Activated CD4-positive, alpha-beta T cell treated with anti-CD3 and anti-CD28 coated beads for 48 hours (primary cell): ENCODE measurements around the gene PTPMT1.
"Not testable (repeated sequence)": the region's sequence is repeated elsewhere in the genome, so short reads cannot be mapped to it uniquely, and the experiment has no call there.

ENCODE experiments used
- DNase-seq: peaks from one replicate; pipeline ENCODE4 v3.0.0-alpha.2; 2020

Gene PTPMT1

GRCh38 chr11:47550288-47551047 lies 14.9 kb upstream of the PTPMT1 start:
- DNase-seq: peak; percentile 11

- DNase-seq: no peak
Measured at GRCh38 chr11:47551086-47551485, 14.3 kb upstream of the PTPMT1 start.

GRCh38 chr11:47552056-47552565 lies 13.3 kb upstream of the PTPMT1 start:
- peak; percentile 43 for DNase-seq

GRCh38 chr11:47552566-47553405 lies 12.6 kb upstream of the PTPMT1 start, which contains the start of gene CELF1:
TSS of gene CELF1 (minus strand) at chr11:47553132. CDS start at chr11:47499523, 53,609 bp downstream.
- DNase-seq: peak; percentile 94

GRCh38 chr11:47553406-47553743 lies 12.0 kb upstream of the PTPMT1 start:
- no peak for DNase-seq

GRCh38 chr11:47557004-47557403 lies 8.4 kb upstream of the PTPMT1 start:
- DNase-seq: not testable (repeated sequence)

- no peak for DNase-seq
Measured at GRCh38 chr11:47558695-47559094, 6.7 kb upstream of the PTPMT1 start.

GRCh38 chr11:47560426-47560825 lies 5.0 kb upstream of the PTPMT1 start:
- no peak for DNase-seq

GRCh38 chr11:47562393-47562792 lies 3.0 kb upstream of the PTPMT1 start:
- not testable (repeated sequence) for DNase-seq

- not testable (repeated sequence) for DNase-seq
Measured at GRCh38 chr11:47564366-47564765, 1.0 kb upstream of the PTPMT1 start.

GRCh38 chr11:47564933-47565339 lies 463 bp upstream of the PTPMT1 start:
- no peak for DNase-seq

- DNase-seq: no peak
Measured at GRCh38 chr11:47566149-47566698, 825 bp downstream of the PTPMT1 start.

- DNase-seq: no peak
Measured at GRCh38 chr11:47569646-47570045, 4.2 kb downstream of the PTPMT1 start.

GRCh38 chr11:47570651-47571356 lies 5.4 kb downstream of the PTPMT1 start:
- DNase-seq: no peak

GRCh38 chr11:47571357-47571729 lies 5.9 kb downstream of the PTPMT1 start:
- no peak for DNase-seq

GRCh38 chr11:47571895-47572294 lies 6.5 kb downstream of the PTPMT1 start:
- no peak for DNase-seq

GRCh38 chr11:47572715-47573255 lies 7.4 kb downstream of the PTPMT1 start:
- DNase-seq: no peak

- DNase-seq: no peak
Measured at GRCh38 chr11:47573321-47573720, 7.9 kb downstream of the PTPMT1 start.

GRCh38 chr11:47577460-47578041 lies 12.2 kb downstream of the PTPMT1 start:
- DNase-seq: no peak

GRCh38 chr11:47578524-47579494 lies 13.4 kb downstream of the PTPMT1 start, which contains the start of the genes KBTBD4 and NDUFS3:
TSS of gene KBTBD4 (minus strand) at chr11:47578970. CDS start at chr11:47578951, 19 bp downstream.
TSS of gene NDUFS3 (plus strand) at chr11:47579074. CDS start at chr11:47579092, 18 bp downstream.
- peak; percentile 92 for DNase-seq

- no peak for DNase-seq
Measured at GRCh38 chr11:47583844-47584243, 18.4 kb downstream of the PTPMT1 start.
